Measurements from ENCODE around the gene MOB1B.

DNA sequence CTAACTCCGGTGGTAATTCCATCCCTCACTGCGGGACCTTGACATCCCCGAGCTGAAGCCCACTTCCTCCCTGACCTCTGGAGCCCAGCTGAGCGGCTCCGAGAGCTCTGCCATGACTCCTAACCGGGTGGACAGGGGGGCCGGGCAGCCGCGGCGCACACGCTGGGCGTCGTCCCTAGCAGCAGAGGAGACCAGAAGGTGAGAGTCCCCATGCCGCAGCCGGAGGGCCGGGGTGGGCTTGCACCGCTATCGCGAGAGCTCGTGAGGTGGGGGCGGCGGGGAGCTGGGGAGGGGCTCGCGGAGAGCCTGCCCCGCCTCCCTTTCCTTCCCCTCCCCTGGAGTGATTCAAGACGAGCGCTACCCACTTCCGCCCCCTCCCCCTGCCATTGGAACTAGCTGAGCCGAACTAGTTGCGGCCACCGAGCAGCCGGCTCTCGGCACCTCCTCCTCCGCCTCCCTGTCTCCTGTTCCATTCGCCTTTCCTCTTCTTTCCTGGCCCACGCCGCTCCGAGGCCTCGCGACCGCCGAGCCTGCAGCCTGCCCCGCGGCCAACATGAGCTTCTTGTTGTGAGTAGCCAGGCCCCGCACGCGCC lies at the start of gene MOB1B:
- TF ChIP-seq POLR2A (IDR thresholded peaks at IDR 0.05; ENCODE audit: low read depth, low read length) (peak; percentile 74), POLR2AphosphoS5 (IDR thresholded peaks at IDR 0.05; ENCODE audit: low read depth, low read length) (peak; percentile 51; the same call in 1 of the 2 replicates), TAF1 (IDR thresholded peaks at IDR 0.05; ENCODE audit: borderline replicate concordance, low read depth, low read length) (no peak)
